HepG2 (cell line): ENCODE data around the gene PYCR2. TPM values are rescaled to one million over a fixed set of nuclear protein-coding genes. Genes with fewer than 3 reads are reported as not detected.

Experiments used
- FOXM1 ChIP-seq: sonication (generic); formaldehyde crosslinking; IDR thresholded peaks from 2 replicates; pipeline ENCODE4 v1.5.0; 2020; ENCODE audit warnings: missing genetic modification reagents
- GFI1 ChIP-seq: sonication (generic); formaldehyde crosslinking; IDR thresholded peaks from 2 replicates; pipeline ENCODE4 v1.5.0; 2020; ENCODE audit warnings: missing genetic modification reagents, mild to moderate bottlenecking, borderline replicate concordance
- NCOA1 ChIP-seq: sonication (generic); formaldehyde crosslinking; IDR thresholded peaks from 2 replicates; pipeline ENCODE4 v1.9.0; 2021; ENCODE audit warnings: missing genetic modification reagents
- RAD51 ChIP-seq: fragments of 450-650 bp; IDR thresholded peaks from 2 replicates; pipeline ENCODE4 v1.6.1; 2016; ENCODE audit warnings: borderline replicate concordance
- ZBTB1 ChIP-seq: sonication (generic); formaldehyde crosslinking; IDR thresholded peaks from 2 replicates; pipeline ENCODE4 v1.4.0; 2020; ENCODE audit warnings: missing genetic modification reagents, borderline replicate concordance
- ZFP36L2 ChIP-seq: sonication (generic); formaldehyde crosslinking; IDR thresholded peaks from 2 replicates; pipeline ENCODE4 v1.4.0; 2020; ENCODE audit warnings: missing genetic modification reagents
- ZNF281 ChIP-seq: sonication (generic); formaldehyde crosslinking; IDR thresholded peaks from 2 replicates; pipeline ENCODE4 v1.4.0; 2020; ENCODE audit warnings: missing genetic modification reagents, borderline replicate concordance
- ZNF672 ChIP-seq: sonication (generic); formaldehyde crosslinking; IDR thresholded peaks from 2 replicates; pipeline ENCODE4 v1.8.1; 2022; ENCODE audit warnings: missing genetic modification reagents
- polyA plus RNA-seq, 8 experiments: library from polyadenylated mRNA; depleted of rRNA in 3 of 8; stranded (reverse) in 7 of 8; unstranded in 1 of 8; fragments of >200 nt; fragmentation: Illumina TruSeq in 4 of 8; extraction: Trizol in 4 of 8; gene quantifications; 2 replicates each; pipeline versions ENCODE4 v1.2.1 to v1.2.3, GENCODE V29; 2011 to 2016; ENCODE audit warnings: low read depth in 4 of 8, missing spikeins in 1 of 8, mixed read lengths in 1 of 8; ENCODE audit not compliant: insufficient read depth in 1 of 8
- total RNA-seq, 5 experiments: library from RNA; depleted of rRNA; stranded (reverse); fragments of >200 nt; fragmentation: Illumina TruSeq; extraction: Trizol; gene quantifications; 2 replicates each; pipeline ENCODE4 v1.2.3, GENCODE V29; 2016; ENCODE audit warnings: low read depth in 1 of 5
- TF ChIP-seq, protein P1 (sequence below): sonication (generic); formaldehyde crosslinking; IDR thresholded peaks from 2 replicates; pipeline ENCODE4 v1.8.0; 2022; ENCODE audit warnings: mild to moderate bottlenecking, missing genetic modification reagents; ENCODE audit not compliant: insufficient replicate concordance

The PYCR2 gene
- total and polyA plus RNA-seq, 2 of the 13 experiments (the other 11 are each of a cell fraction or from before 2014, with no cell fraction given) = 47.2 to 47.8 TPM

- TF ChIP-seq ZFP36L2 (CRISPR knock-in tag) (no peak), GFI1 (no peak), NCOA1 (no peak), ZNF672 (CRISPR knock-in tag) (no peak), FOXM1 (CRISPR knock-in tag) (no peak), ZNF281 (CRISPR knock-in tag) (no peak), RAD51 (no peak), ZBTB1 (CRISPR knock-in tag) (no peak)
- TF ChIP-seq, protein P1, sequence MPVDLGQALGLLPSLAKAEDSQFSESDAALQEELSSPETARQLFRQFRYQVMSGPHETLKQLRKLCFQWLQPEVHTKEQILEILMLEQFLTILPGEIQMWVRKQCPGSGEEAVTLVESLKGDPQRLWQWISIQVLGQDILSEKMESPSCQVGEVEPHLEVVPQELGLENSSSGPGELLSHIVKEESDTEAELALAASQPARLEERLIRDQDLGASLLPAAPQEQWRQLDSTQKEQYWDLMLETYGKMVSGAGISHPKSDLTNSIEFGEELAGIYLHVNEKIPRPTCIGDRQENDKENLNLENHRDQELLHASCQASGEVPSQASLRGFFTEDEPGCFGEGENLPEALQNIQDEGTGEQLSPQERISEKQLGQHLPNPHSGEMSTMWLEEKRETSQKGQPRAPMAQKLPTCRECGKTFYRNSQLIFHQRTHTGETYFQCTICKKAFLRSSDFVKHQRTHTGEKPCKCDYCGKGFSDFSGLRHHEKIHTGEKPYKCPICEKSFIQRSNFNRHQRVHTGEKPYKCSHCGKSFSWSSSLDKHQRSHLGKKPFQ = no peak
These were observed 38.7 kb downstream of the PYCR2 start (continued) for GRCh38 chr1:225885336-225885735.
